Measurements from ENCODE around the gene ELMO2.

Gene ELMO2

DNA sequence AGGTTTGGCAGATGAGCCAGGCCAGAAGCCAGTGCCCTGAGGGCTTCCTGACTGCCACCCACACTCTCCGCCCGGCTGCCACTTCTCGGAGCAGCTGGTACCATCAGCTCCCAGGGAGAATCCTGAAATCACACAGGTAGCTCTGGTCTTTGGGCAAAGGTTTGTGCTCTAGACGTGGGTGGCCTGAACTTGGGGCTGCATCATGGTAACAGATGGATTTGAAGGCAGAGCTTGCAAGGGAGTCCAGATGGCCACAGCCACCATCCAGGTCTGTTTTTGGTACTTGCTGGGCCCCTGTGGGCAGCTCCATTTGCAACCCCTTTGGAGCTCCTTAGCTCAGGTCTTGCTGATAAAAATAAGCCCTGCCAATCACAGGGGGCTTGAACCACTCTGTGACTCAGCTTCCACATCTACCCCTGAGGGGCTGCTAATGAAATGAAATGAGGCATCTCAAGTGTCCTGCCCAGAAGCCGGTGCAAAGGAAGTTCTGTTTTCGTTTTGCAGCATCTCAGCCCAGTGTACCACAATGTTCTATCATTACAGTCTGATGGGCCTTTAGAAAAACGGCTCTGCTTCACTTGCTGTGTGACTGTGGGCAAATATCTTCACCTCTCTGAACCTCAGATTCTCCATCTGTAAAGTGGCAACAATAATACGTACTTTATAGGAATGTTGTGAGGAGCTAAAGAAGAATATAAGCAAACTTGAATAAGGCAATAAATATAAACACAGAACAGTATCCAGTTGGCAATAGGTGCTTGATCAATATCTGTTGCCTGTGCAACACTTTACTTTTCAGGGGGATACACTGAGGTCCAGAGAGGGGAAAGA lies 73.0 kb downstream of the ELMO2 start:
- DNase-seq (ENCODE audit: low read depth) = no peak

DNA sequence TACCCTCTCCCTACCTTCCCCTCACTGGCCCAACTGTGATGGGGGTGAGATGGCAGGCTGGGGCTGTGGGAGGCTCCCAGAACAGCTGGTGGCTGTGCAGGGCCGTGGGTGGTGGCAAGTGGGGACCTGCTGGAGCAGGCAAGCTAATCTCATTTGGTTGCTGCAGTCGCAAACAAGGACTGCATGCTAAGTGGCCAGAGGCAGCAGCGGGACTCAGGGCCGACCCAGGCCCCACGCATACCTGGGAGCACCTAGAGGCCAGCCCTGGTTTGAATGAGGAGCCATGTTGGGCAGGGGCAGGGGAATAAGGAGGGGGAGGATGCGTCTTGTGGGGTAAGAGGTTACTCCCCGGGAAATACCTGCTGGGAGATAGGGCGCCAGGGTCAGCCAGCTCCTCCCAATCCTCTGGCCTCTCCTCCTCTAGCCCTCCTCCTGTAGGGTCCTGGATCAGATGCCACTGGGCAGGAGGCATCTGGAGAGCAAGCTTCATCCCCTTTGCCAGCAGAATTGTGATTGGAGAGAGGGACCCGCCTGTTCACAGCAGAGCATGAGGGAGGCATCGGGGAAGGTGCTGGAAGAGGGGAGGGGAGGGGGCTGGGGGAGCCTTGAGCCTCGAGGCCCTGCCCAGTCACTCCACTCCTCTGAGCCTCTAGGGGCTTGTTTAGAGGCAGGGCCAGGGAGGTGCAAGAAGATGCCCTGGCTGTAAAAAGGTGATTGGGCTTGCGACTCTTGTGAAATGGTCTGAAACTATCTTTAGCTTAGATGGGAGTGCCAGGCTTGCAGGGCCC lies 73.8 kb downstream of the ELMO2 start:
- no peak for DNase-seq (ENCODE audit: low read depth)

DNA sequence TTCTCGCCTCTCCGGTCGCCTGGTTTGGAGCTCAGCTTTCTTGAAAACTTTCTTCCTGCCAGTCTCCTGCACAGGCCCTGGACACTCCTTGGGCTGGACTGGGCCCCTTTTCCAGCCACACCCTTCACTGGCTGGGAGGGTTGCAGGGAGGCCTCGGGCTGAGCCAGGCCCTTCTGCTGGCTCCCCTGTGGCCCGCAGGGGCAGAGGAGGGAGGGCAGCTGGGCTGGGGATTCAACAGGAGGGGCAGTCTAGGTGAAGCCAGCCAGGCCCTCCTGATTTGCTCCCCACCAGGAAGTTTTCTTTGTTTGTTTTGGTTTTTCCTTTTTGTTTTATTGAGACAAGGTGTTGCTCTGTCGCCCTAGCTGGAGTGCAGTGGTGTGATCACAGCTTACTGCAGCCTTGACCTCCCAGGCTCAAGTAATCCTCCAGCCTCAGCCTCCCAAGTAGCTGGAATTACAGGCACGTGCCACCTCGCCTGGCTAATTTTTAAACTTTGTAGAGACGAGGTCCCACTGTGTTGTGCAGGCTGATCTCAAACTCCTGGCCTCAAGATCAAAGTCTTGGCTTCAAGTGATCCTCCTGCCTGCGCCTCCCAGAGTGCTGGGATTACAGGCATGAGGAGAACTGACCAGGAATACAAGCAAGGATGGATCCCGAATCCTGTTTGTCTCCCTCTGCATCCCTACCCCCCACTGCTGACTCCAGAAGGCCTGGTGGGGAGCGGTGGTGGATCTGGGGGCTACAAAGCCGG lies 74.6 kb downstream of the ELMO2 start:
- no peak for DNase-seq (ENCODE audit: low read depth)

DNA sequence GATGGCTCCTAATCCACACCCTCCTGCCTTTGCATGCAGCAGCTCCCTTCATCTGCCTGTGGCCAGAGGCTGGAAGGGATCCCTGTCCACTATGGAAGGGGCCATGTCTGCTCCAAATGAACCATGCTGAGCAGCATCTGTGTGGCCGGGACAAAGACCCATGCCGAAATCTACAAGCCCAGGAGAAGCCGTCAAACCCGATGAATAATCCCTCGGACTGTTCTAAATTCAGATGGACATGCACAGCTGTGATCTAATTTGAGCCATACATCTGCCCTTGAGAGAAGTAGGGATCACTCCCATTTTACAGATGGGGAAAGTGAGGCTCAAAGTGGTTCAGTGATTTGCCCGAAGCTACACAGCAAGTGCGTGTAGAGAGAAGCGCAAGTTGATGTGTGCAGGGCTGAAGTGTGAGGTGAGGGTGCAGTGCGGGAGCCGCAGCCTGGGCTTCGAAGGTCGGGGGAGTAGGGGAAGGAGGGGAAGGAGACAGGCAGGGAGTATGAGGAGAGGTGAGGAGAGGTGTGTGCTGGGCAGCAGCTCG lies 75.5 kb downstream of the ELMO2 start:
- DNase-seq (ENCODE audit: low read depth) = no peak

DNA sequence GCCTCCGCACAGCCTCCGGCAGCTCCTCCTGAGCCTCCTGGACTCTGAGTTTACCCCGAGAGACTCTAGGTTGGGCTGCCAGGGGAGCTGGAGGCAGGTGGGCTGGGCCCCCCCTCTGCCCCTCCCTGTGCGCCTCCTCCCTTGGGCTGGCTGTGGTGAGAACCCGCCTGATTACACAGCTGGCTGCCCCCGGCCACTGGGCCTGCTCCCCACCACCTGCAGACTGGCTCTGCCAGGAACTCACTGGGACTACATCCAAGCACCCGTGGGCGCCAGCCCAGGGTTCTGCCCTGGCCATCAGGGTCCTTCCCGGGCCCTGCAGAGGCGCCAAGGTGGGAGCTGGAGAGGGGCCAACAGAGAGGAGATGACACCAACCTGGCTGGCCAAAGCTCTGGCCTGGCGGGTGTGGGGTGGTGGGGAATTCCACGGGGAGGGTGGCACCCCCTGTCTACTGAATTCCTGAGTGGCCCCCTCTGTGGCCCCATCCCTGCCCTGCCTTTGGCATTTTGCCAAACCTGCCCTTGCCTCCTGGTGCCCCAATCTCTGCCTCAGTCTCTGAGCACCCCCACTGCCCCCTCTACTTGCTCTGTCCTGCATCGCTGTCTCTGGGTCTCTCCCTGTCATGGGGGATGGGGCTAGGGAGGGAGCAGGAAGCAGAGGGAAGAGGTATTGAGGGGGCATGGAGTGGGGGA lies 76.2 kb downstream of the ELMO2 start:
- no peak for DNase-seq (ENCODE audit: low read depth)

DNA sequence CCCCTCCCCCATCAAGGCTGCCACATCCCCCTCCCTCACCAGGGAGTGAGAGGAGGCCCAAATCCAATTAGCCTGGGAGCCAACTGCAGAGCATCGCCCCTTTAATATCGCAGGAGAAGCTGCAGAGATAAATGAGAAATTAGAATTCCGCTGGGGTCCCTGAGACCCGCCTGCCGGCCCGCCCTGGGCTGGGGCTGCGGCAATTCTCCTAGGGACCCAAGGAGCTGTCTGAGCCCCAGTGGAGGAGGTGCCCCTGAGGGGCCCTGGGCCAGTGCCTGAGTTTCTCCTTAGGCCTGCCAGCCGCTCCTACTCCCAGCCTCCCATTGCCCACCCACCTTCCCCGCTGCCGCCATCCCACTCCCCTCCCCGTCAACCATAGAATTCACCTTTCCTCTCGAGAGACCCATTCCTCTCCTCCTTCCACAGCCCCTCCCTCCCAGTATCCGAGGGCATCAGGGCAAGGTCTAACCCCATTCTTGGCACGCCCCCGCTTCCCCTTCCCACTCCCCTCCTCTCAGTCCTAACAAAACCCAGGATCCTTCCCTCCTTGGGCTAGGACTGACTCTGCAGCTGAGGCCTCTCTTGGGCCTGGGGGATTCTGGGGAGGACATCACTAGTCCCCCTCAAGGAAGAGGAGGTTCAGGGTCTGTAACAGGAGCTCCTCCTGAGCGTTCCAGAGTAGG lies 78.1 kb downstream of the ELMO2 start:
- DNase-seq (ENCODE audit: low read depth) = no peak

DNA sequence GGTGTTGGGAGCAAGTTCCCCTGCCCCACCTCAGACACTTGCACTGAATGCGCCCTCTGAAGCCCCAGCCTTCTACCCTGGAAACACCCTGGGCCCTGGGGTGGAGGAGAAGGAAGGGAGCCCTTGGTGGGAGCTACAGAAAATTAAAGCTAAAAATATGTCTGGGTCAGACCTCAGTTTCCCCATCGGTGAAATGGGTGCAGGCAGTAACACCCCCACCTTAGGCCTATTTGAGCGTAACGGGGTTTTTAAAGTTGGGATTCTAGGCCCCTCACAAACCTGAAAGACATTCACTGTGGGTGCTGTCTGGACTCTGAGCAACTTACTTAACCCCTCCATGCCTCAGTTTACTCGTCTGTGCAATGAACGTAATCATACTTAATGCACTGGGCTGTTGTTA lies 78.9 kb downstream of the ELMO2 start:
- DNase-seq (ENCODE audit: low read depth) = no peak

DNA sequence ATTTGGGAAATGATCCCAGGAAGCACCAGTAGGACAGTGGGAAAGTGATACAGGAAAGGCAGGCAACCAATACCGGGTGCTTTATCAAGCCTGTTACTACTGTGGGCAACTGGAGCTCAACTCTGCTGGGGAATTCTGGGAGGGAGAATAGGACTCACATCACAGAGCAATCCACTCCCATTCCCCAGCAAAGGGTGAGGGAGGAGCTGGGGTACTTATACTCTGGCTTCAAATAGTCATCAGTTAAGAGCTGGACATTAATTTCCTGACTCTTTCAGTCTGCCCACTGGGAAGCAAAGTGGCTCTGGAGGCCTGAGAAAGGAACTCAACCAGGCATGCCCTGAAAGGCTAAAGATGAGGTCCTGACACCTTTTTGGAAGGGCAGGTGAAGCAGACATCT lies 80.6 kb downstream of the ELMO2 start:
- no peak for DNase-seq (ENCODE audit: low read depth)

DNA sequence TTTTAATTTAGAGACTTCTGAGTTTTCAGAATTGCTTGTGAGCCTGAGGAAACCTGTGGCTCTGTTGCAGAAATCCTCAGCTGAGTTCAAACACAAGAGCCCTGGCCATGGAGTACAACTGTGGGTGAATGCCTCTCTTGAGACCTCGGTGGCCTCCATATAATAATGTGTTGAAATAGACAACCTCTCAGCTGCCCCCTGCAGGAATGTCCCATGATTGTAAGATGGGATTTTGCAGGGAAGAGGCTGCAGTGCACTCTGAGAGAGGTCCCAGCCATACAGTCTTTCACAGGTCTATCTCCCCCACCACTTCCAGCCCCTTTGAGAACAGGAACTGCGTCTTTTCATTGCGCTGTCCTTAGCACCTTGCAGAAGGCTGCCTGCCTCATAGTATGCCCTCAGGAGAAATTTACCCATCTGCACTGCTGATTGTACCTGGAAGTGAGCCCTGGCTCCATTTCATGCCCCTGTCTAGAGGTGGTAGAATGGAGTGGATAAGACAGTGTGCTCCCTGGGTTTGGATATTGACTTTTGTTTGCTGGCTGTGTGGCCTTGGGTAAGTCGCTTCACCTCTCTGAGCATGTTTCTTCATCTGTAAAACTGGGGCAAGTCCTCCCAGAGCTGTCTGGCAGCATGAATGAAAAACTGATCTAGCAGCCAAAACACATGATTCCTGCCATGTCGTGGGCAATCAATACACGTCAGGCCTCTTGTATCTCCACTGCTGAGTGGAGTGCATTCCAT lies 81.3 kb downstream of the ELMO2 start:
- no peak for DNase-seq (ENCODE audit: low read depth)

DNA sequence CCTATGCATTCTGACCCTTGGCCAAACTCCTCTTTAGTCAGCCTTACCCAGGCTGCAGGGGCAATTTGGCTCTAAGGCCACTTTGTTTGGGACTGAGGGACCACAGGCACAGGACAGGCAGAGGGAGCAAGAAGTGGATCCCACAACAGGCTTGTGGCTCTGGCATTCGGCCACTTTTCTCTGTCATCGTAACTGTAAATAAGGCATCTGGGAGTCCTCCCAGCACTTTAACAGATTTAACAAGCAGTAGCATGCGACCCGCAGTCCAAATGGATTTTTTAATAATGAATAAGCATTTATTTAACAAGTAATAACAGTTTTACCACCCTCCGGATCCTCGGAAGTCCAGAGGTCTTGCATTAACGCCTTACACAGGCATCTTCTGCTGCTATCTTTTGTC lies 82.0 kb downstream of the ELMO2 start:
- DNase-seq (ENCODE audit: low read depth) = no peak

DNA sequence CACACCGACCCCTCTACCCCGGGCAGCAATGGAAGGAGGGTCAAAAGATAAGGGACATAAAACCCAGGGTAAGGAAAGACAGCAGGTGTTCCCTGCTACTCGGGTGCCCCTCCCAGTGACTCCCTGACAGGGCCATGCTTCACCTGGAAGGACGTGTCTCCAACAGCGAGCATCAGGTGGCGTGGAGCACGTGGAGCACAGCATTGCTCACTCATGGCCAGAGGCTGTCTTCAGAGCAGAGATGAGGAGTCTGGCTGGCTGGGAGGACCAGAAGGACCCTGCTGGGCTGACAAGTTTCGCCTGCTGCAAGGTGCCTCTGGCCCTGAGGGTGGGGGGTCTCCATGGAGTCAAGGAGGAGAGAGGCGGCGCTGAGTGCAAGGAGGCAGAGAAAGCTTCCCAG lies 82.9 kb downstream of the ELMO2 start:
- DNase-seq (ENCODE audit: low read depth) = no peak

DNA sequence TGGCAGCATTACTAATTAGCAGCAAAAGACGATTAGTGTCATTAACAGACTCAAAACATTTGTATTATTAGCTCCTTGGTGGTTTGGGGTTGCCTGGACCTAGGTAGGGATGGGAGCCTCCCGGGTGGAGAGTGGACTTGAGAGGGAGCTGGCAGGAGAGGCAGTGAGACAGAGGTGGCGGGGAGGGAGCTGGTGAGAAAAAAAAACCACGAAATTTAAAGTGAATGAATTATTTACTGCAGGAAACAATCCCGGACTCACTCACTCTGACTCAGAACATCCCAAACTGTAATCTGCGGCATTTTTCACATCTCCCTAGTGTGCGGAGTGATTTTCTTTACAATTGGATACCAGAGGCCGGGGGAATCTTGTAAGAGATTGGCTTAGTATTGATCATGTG lies 83.8 kb downstream of the ELMO2 start:
- DNase-seq (ENCODE audit: low read depth) = no peak

DNA sequence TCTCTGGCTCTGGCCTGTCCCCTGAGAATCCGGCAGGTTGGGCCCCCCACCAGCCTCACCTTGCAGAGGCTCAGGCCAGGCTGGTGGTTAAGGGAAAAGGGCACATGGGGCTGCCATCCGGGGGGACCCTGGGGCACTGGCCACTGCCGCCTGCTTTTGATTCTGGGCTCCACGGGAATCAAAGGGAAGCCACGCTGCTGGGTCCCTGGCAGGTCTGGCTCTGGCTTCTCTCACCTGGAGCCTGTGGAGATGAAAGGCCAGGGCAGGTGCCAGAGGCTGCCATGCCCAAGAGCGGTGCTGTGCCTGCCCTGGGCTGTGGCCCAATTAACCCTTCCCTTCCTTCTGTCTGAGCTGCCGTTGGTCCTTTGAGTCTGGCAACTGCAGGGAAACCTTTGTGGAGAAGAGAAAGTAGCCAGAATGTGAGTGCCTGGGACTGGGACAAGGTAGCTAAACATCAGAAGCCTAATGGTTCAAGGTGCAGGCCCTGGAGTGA lies 88.7 kb downstream of the ELMO2 start:
- no peak for DNase-seq (ENCODE audit: low read depth)

DNA sequence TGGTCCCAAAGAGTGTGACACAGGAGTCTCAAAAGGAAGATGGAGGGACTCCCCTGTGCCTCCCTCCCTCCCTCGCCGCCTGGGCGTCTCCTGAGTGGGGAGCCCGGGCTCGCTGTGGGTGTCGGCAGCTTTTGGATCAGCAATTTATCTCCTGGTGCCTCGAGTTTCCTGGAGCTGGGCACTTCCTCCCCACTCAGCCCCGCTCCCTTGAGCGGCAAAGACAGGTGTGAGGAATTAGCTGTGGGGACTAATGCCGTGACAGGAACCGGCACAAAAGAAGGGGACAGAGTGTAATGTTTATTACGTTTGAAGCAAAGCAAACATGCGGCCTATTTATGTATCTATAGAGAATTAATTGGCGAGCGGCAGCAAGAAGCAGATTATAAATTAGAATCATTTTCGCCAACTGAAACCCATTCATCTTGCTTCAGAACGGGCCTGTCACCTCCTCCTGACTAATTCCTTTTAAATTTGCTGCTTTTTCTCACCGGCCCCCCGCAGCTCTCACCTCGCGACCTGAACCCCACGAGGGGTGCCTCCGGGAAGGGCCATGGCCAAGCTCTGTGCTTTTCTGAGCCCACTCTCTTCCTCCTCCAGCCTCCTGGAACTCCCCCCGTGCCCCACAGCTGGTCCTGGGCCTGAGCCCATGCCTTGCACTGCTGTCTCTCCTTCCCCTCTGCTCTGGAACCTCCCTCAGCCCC lies 89.3 kb downstream of the ELMO2 start:
- DNase-seq (ENCODE audit: low read depth) = no peak
